GM21619 (cell line): Measurements from ENCODE around the gene SIX5.
"Not testable (repeated sequence)": the region's sequence is repeated elsewhere in the genome, so short reads cannot be mapped to it uniquely, and the experiment has no call there.

Source experiments
- ATAC-seq: cut with Tn5 transposase; IDR thresholded peaks from one replicate; pipeline ENCODE4 v1.9.1; 2021; ENCODE audit not compliant: unreplicated experiment

SIX5 gene

DNA sequence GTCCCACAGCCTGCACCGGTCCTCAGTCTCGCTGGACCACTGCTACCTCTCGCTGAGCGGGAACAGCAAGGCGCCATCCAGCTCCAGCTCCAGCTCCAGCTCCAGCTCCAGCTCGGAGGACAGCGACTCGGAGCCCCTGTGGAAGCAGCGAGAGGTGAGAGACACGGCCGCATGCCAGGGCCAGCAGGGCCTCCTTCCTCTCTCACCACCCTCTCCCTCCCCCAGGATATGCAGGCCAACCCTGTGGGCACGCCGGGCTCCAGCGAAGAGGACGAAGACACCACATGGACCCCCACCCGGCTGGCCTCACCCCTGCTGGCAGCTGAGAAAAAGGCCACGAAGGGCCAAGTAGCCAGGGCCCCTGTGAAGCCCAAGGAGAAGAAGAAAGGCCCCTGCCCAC is 7.3 kb downstream of the SIX5 start:
- ATAC-seq = no peak

DNA sequence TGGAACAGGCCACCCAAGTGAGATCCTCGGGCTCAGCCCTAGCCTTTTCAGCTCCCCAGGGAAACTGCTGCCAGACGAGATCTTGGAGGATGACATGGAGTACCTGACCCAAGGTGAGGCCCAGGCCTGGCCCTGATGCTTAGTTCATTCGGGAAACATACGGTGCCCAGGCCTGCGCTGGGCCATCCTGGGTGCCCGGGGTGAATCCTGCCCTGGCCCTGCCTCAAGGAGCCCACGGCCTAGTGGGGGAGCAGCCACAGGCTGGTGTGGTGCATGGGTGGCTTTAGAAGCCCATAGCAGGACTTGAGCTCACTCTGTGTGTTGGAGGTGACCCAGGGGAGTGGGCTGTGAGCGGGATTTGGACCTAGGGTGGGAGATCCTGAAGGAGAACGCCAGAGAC is 10.1 kb downstream of the SIX5 start:
- no peak for ATAC-seq

DNA sequence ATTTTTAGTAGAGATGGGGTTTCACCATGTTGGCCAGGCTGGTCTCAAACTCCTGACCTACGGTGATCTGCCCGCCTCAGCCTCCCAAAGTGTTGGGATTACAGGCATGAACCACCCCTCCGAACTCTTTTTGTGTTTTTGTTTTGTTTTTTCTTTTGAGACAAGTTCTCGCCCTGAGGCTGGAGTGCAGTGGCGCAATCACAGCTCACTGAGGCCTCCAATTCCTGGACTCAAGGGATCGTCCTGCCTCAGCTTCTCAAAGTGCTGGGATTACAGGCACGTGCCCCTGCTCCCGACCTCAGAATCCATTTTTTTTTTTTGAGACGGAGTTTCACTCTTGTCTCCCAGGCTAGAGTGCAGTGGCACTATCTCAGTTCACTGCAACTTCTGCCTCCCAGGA is 11.4 kb downstream of the SIX5 start:
- ATAC-seq = no peak

DNA sequence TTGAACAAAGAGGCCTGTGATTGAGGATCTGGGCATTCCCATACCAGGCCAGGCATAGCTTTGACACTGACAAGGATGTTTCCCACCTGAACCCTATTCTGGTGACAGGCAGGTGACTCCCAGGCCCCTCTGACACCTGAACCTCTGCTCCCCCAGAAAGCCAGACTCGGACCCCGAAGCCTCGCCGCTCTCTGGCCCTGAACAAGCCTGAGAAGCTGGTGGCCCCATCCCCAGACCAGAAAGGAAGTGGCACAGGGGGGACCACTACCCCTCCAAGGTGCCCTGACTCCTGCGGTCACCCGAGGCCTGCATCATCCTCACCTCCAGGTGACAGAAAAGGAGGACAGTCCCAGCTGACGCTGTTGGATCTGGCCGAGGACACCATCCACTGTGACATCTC is 14.7 kb downstream of the SIX5 start:
- ATAC-seq = no peak

DNA sequence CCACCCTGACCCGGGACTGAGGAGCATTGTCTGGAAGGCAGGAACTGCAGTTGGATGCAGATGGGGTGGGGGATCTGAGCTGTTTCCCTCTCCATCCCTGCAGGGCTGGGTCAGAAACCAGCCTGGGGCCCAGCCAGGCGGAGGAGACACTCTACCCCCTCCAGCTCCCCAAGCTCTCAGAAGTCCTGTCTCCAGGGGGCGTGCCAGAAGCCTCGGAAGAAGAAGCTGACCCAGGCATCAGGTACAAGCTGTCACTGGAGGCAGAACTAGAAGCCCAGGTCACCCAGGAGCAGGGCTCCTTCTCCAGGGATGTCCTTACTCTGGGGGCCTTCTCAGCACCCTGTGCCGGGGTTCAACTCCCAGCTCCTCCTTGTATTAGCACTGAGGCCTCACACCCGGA is 15.5 kb downstream of the SIX5 start:
- no peak for ATAC-seq

DNA sequence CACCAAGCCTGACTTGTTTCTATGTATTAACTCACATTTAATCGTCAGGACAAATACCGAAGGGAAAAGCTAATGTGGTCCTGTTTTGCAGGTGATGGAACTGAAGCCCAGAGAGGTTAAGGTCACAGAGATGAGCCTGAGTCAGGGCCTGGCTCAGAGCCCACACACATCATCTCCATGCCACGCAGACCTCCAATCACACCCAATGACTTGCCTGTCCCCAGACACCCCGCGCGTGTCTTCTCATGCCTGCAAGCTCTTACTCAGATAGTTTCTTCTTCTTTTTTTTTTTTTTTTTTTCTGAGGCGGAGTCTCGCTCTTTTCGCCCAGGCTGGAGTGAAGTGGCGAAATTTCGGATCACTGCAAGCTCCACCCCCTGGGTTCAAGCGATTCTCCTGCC is 16.4 kb downstream of the SIX5 start:
- no peak for ATAC-seq

DNA sequence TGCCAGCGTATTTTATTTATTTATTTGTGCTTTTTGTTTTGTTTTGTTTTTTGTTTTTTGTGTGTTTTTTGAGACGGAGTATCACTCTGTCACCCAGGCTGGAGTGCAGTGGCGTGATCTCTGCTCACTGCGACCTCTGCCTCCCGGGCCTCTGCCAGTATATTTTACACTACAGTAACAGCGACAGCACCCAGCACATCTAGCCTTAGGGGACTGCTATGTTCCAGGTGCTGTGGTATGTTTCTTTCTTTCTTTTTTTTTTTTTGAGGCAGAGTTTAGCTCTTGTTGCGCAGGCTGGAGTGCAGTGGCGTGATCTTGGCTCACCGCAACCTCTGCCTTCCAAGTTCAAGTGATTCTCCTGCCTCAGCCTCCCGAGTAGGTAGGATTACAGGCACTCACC is 17.6 kb downstream of the SIX5 start:
- not testable (repeated sequence) for ATAC-seq

DNA sequence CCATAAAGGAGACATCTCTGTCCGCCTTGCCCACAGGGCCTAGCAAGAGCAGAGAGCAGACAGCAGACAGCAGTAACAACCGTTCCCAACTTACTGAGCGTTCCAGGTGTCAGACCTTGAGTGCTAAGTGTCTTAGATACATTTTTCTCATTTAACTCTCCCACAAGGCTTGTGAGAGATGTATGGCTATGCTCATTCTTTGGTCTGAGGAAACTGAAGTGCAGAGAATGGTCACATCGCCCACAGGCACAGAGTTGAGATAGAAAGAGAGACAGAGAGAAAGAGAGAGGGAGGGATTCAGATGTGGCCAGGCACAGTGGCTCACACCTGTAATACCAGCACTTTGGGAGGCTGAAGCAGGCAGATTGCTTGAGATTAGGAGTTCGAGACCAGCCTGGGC is 21.5 kb downstream of the SIX5 start:
- no peak for ATAC-seq

DNA sequence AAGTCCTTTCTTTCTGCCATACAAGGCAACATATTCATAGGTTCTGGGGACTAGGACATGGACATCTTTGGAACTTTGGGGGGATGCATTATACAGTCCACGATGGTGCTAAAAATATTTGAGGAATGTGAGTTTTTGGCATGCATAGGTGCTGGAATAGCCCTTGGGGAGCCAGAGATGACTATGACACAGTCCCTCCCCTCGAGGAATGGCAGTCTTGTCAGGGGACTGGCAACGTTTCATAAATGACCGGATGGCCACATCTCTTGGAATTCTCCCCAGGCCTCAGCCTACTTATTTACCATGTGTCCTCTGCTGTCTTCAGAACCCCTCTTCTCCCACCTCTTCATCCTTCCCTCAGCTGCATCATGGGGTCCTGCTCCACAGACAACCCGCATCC is 22.2 kb downstream of the SIX5 start:
- ATAC-seq = no peak

DNA sequence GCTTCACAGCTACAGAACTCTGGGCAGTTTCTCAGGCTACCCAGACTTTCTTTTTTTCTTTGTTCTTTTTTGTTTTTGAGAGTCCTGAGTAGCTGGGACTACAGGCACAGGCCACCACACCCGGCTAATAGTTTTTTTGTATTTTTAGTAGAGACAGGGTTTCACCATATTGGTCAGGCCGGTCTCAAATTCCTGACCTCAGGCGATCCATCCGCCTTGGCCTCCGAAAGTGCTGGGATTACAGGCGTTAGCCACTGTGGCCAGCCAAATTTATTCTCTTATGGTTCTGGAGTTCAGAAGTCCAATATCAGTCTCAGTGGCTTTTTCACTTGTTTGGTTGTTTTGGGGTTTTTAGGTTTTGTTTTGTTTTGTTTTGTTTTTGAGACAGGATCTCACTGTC is 23.4 kb downstream of the SIX5 start:
- no peak for ATAC-seq

DNA sequence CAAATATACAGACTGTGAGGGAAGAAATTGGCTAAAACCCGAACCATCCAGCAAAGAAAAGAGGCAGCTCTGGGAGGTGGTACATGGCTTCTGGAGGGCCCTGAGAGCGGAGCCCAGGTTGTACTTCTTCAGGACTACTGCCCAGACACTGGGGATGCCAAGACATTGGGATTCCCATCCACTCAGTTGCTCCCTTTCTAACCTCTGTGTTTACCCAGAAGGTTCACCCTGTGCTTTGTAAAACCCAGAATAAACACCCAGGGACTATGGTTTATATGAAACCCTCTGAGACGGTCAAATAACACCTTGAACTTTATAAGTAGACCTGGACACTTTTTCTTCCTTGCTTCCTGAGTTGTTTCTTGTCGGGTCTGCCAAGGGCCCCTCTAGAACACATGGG is 26.1 kb downstream of the SIX5 start:
- ATAC-seq = no peak

DNA sequence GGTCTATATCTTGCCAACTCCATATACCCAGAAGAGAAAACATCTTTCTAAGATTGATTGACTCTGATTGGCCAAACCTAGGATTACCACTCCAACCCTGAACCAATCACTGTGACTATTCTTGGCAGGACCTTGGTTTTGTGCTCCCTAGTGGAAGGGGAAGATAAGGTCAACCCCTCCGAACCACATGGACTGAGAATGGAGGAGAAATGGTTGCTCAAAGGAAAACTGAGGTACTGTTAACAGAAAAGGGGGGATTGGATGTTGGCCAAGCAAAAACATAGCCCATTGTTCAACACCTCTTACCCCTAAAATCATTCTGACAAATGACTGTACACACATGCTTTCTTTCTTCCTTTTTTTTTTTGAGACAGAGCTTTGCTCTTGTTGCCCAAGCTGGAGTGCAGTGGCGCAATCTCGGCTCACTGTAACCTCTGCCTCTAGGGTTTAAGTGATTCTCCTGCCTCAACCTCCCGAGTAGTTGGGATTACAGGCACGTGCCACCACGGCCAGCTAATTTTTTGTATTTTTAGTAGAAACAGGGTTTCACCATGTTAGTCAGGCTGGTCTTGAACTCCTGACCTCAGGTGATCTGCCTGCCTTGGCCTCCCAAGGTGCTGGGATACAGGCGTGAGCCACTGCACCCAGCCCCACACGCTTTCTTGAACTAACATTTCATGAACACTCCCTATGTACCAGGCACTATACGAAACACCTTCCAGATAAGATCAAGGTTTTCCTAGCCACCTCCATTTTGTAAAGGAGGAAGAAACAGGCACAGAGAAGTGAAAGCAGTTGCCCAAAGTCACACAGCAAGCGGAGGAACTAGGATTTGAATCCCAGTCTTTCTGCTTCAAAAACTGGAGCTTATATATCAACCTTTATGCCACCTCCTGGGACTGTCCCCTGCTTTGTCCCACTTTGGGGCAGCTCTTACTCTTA is 29.3 kb downstream of the SIX5 start:
- no peak for ATAC-seq

DNA sequence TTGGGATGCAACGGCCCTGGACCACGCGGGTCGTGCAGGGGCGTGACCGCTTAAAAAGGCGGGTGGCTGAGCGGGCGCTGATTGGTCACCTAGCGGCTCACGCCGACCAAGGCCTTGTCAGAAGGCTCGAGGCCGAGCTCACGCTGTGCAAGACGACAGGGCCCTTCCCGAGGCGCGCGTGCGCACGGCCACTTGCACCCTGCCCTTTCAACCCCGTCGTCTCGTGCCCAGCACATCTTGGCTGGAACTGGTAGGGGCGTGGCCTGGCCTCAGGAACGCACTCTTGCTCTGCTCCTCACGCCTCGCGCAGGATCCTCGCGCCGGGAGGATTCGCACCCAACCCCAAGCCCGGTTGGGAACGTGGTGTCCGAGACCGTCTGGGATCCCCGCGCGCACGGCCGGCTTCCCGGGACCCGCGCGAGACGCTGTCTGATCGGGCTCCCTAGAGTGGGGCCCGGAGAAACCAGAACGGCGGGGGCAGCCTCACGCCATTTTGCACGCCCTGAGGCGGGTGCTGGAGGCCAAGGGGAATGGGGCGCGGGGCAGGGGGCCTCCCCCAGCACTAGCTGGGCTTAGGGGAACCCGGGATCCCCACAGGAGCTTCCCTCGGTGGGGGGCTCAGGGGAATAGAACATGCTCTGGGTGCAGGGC is 35.8 kb downstream of the SIX5 start, which contains the start of gene MEIOSIN:
Gene MEIOSIN (plus strand): TSS at position 280 of the 651 bp plus-strand sequence. CDS start 1,938 bp downstream, outside the sequence.
- no peak for ATAC-seq

DNA sequence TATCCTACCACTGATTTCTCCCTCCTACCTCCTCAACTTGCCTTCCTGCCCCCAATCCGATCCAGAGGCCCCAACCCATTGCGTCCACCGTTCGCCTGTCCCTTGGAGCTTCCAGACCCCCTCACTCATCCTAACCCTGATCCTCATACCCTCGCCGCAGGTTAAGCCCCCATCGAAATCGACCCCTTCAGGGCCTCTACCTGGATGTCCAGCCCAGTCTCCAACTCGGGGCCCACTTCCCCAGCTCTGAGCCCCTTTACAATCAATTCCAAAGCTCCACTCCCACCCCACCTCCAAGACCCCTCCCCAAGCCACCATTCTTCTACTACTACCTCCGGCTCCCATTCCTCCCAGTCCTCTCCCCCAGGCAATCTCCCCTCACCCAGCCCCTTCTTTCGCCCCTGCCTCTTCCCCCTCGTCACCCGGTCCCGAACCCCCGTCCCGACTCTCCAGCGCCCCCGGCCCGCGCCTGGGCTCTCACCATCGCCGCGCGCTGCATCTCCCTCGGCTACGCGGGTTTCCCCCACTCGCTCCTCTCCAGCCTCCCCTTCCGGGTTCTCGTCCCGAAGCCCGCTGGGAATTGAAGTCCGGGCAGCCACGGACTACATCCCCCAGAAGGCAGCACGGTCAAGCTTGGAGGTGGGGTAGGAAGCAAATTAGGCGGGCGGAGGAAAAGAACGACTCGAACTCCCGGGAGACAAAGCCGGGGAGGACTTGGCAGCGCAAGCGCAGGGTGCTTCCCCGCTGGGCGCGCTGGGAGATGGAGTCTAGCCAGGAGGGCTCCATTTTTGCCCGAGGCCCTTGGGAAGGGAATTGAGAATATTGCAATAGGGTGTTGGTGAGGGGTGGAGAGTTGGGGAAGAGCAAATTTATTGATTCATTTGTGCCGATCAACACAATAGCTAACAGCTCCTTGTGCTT is 38.4 kb downstream of the SIX5 start, which contains the start of gene FBXO46:
Gene FBXO46 (minus strand): TSS at position 529 of the 921 bp plus-strand sequence. CDS start 17,401 bp downstream, outside the sequence.
- peak; percentile 94 for ATAC-seq

DNA sequence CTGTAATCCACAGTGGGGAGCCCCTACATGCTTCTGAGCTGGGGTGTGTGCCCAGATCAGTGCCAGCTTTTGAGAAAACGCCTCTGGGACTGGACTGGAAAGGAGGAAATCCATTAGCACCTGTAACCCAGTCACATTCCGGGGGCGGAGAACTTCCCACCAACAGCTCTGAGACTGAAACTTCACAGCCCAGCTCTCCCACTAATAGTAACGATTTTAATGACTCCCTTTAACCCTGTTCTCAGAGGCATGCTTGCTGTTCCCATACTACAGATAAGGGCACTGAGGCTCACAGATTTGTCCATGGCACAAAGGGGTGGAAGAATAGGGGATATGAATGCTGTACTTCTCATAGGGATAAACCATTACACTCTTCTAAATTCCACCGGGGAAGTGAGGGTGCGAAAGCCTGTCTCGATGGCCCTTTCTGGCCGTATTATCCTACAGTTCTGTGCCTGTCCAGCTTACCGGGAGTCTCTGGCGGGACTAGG is 39.2 kb downstream of the SIX5 start:
- ATAC-seq = no peak

DNA sequence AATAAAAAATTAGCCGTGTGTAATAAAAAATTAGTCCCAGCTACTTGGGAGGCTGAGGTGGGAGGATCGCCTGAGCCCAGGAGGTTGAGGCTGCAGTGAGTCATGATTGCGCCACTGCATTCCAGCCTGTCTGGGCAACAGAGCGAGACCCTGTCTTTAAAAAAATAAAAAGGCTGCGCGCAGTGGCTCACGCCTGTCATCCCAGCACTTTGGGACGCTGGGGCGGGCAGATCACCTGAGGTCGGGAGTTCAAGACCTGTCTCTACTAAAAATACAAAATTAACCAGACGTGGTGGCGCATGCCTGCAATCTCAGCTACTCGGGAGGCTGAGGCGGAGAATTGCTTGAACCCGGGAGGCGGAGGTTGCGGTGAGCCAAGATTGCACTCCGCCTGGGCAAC is 40.4 kb downstream of the SIX5 start:
- not testable (repeated sequence) for ATAC-seq

DNA sequence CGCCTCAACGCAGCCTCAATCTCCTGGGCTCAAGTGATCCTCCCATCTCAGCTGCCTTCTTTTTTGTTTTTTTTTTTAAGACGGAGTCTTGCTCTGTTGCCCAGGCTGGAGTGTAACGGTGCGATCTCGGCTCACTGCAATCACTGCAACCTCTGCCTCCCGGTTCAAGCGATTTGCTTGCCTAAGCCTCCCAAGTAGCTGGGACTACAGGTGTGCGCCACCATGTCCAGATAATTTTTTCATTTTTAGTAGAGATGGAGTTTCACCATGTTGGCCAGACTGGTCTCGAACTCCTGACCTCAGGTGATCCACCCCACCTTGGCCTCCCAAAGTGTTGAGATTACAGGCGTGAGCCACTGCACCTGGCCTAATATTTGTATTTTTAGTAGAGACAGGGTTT is 49.0 kb downstream of the SIX5 start:
- not testable (repeated sequence) for ATAC-seq

DNA sequence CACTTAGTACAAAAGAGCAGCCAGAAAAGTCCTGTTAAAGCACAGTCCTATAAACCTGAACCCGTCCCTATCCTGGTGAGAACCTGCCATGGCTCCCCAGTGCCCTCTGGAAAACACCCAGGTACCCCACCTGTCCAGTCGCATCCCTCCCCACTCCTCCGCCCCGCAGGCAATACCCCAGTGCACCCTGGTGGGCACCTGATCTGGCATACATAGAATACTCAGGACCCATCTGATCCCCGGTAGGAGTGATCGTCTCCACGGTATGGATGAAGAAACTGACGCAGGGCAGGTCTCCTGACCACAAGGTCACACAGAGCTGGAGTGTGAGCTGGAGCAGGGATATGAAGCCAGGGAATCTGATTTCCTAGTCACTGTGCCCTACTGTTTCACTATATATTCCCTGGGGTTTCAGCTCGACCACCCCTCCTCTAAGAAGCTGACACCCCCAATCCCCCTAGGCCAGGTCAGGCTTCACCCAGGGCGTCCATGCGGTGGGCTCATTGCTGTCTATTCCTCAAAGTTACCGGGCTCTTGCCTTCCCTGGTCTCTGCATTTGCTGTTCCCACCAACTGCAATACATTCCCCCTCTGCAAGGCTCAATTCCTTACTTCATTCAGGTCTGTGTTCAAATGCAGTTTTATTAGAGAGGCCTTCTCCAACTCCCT is 50.9 kb downstream of the SIX5 start:
- ATAC-seq = no peak

DNA sequence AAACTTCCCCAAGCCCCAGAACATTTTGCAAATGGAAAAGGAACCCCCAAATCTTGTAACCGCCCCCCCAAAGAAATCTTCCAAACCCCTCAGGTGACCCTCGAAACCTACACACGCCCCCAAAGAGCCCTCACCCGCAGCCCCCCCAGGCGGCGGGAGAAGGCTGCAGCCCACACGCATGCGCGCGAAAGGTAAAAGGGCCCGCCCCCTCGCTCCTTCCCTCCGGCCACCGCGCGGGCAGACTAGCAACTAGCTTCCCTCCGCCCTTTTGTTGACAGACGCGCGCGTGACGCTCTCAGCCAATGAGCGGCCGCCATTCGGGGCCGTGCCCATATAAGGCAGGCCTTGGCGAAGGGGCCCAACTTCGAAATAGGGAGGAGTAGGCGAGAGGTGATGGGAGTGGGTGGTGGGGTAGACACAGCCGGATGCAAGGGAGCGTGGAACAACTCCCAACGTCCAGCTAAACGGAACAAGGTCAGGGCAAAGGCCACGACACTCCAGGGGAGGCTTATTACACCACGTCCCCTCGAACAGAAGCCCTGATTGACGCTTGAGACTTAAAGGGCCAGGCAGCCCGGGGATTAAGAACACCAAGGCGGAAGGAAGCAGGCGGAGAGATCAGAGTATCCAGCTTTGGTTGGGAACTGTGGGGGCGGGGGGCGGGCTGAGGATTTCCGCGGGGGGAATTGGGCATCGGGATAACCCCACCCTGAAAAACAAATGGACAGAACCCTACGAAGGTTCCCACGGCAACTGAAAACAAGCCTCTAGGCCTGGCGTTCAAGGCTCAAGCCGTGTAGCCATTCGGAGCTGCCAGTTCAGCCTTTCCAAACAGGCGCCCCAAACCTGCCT is 51.7 kb downstream of the SIX5 start:
- ATAC-seq = peak; percentile 91
